Measurements from ENCODE around the gene ARHGAP45.

ARHGAP45 gene

DNA sequence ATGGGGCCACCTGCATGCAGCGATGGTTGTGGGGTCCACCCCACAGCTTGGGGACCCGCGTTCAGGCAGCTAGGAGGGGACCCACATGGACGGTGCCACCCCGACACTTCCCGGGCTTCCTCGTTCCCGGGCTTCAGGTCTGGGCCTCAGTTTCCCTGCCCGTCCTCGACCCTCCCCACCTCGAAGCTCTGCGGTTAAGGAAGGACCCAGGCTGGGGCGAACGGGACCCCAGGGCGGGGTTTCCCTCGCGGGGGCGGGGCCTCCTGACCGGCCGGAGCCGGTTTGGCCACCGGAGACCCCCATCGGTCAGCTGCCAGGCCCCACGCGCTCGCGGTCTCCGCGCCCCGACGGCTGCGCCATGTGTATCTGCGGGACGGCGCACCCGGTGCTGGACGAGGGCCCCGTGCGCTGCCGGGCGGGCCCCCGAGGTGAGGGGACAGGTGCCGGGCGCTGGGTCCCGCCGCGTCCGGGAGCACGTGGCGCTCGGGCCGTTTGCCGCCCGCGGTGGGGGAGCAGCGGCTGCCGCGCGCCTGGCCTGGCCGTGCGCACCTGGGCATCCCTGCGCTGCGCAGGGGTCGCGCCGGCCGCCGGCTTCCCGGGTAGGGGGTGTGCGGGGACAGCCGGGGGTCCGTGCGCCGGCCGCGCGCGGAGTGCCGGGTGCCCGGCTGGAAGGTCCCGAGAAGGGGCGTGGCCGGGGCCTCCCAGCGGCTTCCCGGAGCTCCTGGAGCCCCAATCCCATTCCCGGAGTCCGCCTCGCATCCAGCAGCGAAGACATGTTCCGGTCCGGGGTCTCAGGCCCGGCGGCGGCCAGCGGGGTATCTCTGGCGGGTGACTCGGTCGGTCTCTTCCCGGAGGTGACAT, 4.2 kb downstream of the ARHGAP45 start:
- DNase-seq = peak; percentile 58

DNA sequence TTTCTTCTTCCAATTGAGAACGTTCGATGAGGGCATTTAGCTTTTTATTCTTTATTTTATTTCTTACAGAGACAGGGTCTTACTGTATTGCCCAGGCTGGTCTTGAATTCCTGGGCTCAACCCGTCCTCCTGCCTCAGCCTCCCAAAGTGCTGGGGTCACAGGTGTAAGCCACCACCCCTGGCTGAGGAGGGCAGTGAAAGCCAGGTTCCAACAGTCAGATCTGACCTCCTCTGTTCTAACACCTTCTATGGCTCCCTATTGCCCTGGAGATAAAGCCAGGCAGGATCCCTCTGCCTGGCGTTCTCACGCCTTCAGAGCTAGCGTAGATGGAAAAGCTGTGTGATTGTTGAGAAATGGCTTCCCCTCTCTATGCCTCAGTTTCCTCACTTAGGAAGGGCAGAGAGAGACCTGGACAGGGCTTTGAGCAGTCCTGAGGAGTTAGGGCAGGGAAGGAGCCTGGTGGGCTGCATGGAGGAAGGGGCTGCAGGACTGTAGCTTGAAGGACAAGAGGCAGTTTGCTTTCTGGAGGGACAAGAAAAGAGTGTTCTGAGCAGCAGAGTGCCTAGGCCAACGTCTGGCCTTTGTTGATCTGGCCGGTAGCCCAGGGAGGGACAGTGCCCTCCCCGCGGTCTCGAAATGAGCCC, 5.5 kb downstream of the ARHGAP45 start:
- no peak for DNase-seq

DNA sequence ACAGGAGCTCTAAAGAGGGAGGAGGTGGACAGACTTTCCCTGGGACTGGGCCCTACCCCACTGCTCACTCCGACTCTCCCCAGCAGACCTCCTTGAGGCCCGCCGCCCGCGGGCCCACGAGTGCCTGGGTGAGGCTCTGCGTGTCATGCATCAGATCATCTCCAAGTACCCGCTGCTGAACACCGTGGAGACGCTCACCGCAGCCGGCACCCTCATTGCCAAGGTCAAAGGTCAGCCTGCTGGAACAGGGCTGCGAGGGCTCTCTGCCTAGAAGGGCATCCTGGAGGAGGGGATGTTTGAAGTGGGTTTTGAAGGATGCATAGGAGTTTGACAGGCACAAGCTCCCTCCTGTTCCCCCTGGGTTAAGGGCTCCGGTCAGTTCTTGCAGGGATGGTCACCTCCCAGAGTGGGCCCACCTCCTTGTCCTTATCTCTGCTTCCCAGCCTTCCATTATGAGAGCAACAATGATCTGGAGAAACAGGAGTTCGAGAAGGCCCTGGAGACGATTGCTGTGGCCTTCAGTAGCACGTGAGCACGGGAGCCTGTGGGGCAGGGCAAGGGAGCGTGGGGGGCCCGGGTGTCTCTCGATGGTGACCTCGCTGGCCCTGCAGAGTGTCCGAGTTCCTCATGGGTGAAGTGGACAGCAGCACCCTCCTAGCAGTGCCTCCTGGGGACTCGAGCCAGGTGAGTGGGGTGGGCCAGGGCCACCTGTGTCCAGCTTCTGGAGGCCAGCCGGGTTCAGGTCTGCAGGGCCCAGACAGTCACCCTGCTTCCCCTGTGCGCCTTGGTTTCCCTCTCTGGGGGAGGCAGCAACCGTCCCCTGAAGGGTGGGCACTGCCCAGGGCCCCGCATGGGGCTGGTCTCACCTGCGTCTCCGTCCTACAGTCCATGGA, 6.3 kb downstream of the ARHGAP45 start:
- no peak for DNase-seq

DNA sequence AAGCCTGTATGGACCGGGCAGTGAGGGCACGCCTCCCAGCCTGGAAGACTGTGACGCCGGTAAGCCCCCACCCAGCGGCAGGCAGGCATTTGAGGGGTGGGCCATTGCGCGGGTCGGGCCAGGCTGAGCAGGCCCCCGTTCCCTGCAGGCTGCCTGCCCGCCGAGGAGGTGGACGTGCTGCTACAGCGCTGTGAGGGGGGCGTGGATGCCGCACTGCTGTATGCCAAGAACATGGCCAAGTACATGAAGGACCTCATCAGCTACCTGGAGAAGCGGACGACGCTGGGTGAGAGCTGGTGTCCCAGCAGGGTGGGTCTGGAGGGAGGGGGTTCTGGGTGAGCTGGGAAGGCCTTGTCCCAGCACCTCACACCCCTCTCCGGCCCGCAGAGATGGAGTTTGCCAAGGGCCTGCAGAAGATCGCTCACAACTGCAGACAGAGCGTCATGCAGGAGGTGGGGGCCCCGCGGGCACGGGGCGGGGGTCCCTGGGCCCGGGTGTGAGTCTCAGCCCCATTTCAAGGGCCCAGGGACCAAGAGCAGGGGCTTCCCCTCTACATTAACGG, 7.1 kb downstream of the ARHGAP45 start:
- DNase-seq = no peak

DNA sequence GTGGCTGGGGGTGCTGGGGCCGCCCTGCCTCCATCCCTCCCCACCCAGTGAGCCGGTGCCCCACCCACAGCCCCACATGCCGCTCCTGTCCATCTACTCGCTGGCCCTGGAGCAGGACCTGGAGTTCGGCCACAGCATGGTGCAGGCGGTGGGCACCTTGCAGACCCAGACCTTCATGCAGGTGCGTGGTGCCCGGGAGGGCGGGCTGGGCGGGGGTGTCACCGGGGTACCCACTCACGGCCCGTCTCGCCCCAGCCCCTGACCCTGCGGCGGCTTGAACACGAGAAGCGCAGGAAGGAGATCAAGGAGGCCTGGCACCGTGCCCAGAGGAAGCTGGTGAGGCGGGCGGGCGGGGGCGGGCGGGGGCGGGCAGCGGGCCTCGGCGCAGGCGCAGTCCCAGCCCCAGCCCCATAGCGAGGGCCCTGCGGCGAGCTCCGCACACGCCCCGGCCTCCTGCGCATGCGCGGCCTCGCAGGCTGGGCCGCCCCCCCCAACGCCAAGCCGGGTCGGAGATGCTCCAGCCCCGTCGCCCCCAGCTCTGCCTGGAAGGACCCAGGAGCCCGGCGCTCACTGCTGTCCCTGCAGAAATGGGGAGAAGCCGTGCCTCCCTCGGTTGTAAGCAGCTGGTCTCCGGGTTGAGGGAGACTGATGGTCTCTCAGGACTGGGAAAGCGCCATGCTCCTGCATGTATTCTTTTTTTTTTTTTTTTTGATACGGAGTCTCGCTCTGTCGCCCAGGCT, 7.7 kb downstream of the ARHGAP45 start:
- DNase-seq = no peak

DNA sequence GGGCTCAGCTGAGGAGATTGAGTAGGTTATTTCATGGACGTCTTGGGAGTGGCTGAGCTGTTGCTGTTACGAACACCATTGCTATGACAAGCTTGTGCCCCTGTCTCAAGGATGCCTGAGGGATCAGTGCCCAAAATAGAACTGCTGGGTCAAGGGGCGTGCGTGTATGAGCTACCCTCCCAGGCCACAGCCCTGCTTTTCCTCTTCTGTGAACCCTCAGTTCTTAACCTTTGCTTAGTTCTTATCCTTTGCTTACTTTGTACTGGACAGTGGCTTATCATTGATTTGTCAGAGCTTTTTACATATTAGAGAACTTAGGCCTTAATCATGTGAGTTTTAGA, 9.0 kb downstream of the ARHGAP45 start:
- DNase-seq = no peak

DNA sequence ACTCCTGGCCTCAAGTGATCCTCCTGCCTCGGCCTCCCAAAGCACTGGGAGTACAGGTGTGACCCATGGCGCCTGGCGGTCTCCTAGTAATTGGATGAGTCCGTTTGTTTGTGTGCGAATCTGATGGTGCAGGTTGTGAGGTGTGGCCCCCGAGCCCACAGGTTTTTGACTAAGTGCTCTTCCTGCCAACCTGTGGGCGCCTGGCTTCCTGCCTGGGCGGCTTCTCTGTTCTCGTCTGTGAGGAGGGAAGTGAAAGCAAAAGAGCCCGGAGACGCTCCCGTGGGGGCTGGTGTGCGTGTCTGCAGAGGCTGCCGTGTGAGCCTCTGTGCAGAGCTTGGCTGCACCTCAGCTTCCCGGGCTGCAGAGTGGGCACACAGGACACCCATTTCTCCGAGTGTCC, 10.0 kb downstream of the ARHGAP45 start:
- no peak for DNase-seq

DNA sequence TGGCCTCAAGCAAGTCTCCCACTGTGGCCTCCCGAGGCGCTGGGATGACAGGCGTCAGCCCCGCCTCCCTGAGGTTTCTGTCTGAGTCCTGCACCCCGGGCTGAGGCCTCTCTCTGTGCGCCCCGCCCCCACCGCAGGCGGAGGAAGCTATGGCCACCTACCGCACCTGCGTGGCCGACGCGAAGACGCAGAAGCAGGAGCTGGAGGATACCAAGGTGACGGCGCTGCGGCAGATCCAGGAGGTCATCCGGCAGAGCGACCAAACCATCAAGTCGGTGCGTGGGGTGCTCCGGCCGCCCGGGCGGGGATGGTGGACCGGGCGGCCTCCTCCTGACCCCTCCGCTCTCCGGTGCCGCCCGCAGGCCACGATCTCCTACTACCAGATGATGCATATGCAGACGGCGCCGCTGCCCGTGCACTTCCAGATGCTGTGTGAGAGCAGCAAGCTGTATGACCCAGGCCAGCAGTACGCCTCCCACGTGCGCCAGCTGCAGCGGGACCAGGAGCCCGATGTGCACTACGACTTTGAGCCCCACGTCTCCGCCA, 12.7 kb downstream of the ARHGAP45 start:
- no peak for DNase-seq

DNA sequence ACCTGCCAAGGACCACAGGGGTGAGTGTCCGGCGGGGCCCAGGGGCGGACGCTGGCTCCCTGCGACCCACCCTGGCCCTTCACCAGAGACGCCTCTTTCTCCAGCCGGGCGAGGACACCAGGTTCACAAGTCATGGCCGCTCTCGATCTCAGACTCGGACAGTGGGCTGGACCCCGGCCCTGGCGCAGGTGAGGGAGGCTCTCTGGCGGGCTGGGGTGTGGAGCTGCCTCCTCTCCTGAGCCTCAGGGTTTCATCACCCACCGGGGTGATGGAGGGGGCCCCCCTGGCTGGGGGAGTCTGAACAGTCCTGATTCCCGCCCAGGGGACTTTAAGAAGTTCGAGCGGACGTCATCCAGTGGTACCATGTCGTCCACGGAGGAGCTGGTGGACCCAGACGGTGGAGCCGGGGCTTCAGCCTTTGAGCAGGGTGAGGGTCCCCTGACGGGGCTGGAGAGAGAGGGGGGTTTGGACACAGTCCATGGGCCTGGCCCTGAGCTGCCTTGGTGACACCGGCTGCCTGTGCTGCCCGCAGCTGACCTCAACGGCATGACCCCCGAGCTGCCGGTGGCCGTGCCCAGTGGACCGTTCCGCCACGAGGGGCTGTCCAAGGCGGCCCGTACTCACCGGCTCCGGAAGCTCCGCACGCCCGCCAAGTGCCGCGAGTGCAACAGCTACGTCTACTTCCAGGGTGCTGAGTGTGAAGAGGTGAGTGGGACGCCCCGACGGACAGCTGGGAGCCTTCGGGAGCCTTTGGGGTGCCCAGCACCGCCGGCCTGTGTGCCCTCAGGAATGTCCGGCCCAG, 13.6 kb downstream of the ARHGAP45 start:
- DNase-seq = no peak

DNA sequence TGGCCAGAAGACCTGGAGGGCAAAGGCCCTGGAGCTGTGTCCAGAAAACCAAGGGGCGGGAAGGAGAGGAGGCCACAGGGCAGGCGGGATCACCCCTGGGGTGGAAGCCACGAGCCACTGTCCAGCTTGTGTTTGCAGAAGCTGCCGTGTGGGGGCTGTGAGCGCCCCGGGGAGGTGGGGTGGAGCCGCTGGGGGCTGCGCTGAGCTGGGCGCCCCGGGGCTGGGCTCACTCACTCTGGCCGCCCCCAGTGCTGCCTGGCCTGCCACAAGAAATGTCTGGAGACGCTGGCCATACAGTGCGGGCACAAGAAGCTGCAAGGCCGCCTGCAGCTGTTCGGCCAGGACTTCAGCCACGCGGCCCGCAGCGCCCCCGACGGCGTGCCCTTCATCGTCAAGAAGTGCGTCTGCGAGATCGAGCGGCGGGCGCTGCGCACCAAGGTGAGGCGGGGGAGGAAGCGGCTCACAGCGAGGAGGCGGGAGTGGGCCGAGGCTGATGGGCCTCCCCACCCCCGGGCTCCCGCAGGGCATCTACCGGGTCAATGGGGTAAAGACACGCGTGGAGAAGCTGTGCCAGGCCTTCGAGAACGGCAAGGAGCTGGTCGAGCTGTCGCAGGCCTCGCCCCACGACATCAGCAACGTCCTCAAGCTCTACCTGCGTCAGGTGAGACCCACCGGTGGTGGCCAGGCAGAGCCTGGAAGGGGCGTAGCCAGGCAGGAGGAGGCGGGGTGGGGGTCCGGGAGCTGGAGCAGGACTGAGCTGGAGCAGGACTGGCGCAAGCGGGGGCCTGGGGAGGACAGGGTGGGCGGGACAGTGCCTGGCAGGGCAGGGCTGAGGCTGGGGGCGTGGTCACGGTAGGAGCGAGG, 14.6 kb downstream of the ARHGAP45 start:
- no peak for DNase-seq

DNA sequence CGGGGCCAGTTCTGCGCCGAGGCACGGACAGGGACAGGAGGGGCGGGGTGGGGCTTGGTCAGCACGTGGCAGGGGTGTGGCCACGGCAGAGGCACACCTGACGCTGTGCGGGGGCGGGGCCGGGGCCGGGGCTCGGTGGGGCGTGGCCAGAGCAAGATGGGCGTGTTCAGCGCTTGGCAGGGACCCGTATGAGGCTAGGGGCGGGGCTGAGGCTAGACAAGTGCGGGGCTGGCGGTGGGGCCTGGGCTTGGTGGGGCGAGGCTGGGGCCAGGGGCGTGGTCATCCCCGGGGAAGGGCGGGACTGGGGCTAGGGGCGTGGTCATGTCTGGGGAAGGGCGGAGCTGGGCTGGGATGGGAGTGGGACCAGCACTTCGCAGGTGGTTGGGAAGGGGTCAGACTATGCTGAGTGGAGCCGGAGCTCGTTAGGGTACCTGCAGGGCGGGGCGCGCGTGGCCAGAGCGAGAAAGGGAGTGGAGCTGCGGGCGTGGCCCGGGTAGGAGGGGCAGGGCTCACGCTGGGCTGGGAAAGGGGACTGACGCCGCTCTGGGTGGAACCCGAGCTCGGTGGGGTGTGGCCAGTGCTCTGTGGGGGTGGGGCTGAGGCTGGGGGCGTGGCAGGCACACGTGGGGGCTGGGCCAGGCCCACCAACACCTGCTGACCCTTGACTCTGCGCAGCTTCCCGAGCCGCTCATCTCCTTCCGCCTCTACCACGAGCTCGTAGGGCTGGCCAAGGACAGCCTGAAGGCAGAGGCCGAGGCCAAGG, 15.4 kb downstream of the ARHGAP45 start:
- DNase-seq = peak; percentile 64

DNA sequence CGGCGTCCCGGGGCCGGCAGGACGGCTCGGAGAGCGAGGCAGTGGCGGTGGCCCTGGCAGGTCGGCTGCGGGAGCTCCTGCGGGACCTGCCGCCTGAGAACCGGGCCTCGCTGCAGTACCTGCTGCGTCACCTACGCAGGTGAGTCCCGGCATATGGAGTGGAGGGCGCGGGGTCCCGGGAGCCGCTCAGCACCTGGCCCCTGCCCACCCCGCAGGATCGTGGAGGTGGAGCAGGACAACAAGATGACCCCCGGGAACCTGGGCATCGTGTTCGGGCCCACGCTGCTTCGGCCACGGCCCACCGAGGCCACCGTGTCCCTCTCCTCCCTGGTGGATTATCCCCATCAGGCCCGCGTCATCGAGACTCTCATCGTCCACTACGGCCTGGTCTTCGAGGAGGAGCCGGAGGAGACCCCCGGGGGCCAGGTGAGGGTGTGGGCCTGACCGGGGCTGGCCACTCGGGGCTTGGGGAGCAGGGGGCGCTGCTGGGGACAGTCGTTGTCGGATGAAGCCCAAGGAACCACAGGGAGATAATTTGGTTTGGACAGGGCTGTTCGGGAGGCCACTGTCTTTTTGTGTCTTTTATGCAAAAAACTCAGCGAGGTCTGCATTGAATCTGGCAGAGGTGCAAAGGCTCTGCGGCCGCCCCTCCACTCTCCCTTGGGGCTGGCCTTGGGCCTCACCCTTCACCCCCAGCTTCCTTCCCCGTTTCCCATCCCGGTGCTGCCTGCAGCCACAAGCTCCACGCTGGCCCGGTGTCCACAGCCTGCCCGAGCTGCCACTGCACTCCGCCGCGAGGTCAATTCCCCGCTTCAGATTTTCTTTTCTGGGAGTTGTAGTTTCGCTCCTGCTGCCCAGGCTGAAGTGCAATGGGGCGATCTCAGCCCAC, 16.2 kb downstream of the ARHGAP45 start:
- peak; percentile 49 for DNase-seq

DNA sequence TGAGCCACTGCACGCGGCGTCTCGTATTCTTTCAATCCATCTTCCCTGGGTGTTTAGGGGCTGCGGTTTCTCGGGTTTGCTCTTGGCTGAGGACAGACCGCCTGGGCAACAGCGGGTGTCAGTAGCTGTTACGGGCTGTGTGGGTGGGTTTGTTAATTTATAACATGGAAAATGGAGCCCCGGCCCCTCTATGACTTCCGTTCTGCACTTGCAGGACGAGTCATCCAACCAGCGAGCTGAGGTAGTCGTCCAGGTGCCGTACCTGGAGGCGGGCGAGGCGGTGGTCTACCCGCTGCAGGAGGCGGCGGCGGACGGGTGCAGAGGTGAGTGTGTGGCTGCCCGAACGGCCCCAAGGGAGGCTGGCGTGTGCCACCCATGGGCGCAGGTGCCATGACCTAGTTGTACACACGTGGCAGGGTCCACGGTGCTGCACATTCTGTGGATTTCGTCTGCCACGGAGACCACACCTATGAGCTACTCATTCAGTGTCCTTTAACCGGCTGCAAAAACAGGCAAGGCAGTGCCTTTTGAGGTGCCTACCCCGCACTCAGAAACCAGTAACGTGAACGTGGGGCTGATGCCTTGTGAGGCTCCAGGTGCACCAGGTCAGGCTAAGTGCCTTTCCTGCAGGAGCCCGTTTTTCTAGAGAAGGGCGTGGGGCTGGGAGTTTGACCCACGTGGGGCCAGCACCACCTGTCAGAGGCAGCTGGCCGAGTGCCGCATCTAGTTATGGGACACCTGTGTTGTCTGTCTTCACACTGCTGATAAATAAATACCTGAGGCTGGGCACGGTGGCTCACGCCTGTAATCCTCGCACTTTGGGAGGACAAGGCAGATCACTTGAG, 17.3 kb downstream of the ARHGAP45 start:
- DNase-seq = no peak

DNA sequence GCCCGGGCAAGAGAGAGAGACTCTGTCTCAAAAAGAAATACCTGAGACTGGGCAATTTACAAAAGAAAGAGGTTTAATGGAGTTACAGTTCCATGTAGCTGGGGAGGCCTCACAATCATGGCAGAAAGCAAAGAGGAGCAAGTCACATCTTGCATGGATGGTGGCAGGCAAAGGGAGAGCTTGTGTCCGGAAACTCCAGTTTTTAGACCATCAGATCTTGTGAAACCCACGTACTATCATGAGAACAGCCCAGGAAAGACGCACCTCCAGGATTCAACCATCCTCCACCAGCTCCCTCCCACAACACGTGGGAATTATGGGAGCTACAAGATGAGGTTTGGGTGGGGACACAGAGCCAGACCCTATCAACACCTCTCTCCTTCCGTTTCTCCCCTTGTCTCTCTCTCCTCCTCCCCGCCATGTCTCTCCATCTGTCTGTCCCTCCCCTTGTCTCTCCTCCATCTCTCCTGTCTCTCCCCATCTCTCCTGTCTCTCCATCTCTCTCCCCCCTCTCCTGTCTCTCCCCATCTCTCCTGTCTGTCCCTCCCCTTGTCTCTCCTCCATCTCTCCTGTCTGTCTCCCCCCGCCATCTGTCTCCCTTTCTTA, 18.2 kb downstream of the ARHGAP45 start:
- no peak for DNase-seq

DNA sequence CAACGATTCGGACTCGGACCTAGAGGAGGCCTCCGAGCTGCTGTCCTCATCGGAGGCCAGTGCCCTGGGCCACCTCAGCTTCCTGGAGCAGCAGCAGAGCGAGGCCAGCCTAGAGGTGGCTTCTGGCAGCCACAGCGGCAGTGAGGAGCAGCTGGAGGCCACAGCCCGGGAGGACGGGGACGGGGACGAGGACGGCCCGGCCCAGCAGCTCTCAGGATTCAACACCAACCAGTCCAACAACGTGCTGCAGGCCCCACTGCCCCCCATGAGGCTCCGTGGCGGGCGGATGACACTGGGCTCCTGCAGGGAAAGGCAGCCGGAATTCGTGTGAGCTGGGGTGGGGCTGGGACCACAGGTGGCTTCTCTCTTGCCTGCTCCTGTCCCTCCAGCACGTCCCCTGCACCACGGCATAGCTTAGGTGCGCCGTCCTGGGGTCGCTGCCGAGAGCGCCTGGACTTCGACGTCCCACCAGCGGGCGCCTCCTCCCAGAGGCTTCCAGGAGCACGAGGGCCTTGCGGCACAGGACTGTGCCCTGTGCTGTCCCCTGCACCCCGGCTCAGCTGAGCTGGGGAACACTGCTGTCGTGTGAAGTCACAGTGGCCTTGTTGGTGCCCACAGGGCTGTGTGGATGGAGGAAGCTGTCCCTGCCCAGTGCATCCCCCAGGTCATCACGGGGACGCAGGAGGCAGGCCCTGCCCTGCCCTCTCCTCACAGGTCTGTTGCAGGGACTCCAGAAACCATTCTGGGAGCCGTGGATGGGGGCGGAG, 18.9 kb downstream of the ARHGAP45 start:
- no peak for DNase-seq

DNA sequence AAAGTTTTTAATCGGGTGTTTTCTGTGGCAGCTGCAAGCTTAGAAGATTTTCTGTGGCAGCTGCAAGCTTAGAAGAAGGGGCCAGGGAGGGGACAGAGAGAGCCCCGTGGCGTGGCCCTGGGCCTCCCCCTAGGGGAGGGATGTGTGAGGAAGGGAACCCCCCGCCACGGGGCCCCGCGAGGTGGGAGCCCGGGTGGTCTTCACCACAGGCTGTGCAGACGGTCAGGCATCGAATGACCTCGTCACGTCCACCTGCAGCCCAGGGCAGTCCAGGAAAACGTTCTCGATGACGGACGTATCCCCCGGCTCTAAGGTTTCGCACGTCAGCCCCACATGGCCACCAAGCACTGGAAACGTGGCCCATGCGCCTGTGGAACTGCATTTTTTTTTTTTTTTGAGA, 19.6 kb downstream of the ARHGAP45 start:
- DNase-seq = no peak

Measured in right kidney (tissue), 1 donor.